ENCODE data around the gene GPR137. TPM values are rescaled to one million over a fixed set of nuclear protein-coding genes. Genes with fewer than 3 reads are reported as not detected.

Gene GPR137
- total RNA-seq, 1 experiment from 2014 or later, result 32.4 TPM

DNA sequence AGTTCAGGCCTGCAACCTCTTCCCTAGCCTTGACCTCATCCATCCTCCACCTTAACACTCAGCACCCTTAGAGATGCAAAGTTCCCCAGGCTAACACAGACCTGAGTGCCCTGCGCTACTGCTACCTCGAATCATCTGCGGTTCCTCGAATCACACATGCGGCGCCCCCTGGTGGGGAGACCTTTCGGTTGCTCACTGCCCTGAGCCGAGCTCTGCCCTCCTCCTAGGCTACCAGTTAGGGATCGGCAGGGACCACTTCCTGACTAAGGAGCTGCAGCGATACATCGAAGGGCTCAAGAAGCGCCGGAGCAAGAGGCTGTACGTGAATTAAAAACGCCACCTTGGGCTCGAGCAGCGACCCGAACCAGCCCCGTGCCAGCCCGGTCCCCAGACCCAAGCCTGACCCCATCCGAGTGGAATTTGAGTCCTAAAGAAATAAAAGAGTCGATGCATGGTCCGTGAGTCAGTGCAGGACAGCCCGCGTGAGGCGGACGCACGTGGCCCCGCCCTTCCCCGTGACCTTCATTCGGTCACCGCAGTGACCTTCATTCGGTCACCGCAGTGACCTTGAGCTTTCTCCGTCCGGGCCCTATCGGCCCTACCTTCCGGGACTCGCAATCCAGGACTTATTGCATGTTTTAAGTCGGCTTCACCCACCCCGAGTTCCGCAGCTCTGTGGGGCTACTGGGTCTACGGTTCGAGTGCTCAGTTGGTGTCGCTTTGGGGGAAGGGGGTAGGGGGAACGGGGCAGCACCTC lies 18.8 kb downstream of the GPR137 start:
- peak; percentile 30 for ATAC-seq
- DNase-seq, result peak; percentile 95
- Histone ChIP-seq H3K36me3 (ENCODE audit: low read depth, low read length) (no peaks in the 10 kb centered on the region), H3K9ac (ENCODE audit: low read length) (peak overlapping the region; percentile 65), H3K79me2 (ENCODE audit: low read length) (peaks cover 29% of the 10 kb centered on the region), H2AFZ (ENCODE audit: low read length) (peak overlapping the region; percentile 86), H4K20me1 (ENCODE audit: low read length) (no peaks in the 10 kb centered on the region), H3F3A (ENCODE audit: low read length, unreplicated experiment) (no peaks in the 10 kb centered on the region), H3K27me3 (ENCODE audit: low read length) (peaks cover 12% of the 10 kb centered on the region), H3K9me3 (ENCODE audit: low read length) (no peaks in the 10 kb centered on the region), H3K9me2 (replicated peaks; ENCODE audit: low read length) (no peaks in the 10 kb centered on the region), H3K4me3 (ENCODE audit: low read length) (peak overlapping the region; percentile 74), H3K27ac (ENCODE audit: low read length) (peak overlapping the region; percentile 85), H3K4me1 (ENCODE audit: insufficient read depth, low read length) (peaks cover 35% of the 10 kb centered on the region), H3K4me2 (ENCODE audit: low read length) (peak overlapping the region; percentile 92)
- POLR2A ChIA-PET (ENCODE audit: unreplicated experiment), result interaction anchor here (0.6 to 1.6 kb wide), 2 partner anchors 13 to 50 kb away, joined by 20 to 27 read pairs; partner anchors contain the start of genes PRDX5 and TRMT112
- TSS peak; percentile 97 for BruUV-seq (replicated peaks)
- TF ChIP-seq, protein P1, sequence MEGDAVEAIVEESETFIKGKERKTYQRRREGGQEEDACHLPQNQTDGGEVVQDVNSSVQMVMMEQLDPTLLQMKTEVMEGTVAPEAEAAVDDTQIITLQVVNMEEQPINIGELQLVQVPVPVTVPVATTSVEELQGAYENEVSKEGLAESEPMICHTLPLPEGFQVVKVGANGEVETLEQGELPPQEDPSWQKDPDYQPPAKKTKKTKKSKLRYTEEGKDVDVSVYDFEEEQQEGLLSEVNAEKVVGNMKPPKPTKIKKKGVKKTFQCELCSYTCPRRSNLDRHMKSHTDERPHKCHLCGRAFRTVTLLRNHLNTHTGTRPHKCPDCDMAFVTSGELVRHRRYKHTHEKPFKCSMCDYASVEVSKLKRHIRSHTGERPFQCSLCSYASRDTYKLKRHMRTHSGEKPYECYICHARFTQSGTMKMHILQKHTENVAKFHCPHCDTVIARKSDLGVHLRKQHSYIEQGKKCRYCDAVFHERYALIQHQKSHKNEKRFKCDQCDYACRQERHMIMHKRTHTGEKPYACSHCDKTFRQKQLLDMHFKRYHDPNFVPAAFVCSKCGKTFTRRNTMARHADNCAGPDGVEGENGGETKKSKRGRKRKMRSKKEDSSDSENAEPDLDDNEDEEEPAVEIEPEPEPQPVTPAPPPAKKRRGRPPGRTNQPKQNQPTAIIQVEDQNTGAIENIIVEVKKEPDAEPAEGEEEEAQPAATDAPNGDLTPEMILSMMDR (conservative IDR thresholded peaks at IDR 0.05; ENCODE audit: low read depth, low read length), result peak; percentile 99
- TF ChIP-seq EZH2phosphoT487 (IDR thresholded peaks at IDR 0.05; ENCODE audit: borderline replicate concordance, low read length), result no peak
- CTCF ChIA-PET, result interaction anchor here (0.6 to 2.0 kb wide), 12 partner anchors 13 to 1419 kb away, joined by 3 to 20 read pairs (median 6); partner anchors contain the start of genes PRDX5 and TRMT112
- intact Hi-C loops (cut with micrococcal nuclease), result loop anchor here (1.0 to 2.0 kb wide), 6 partner anchors 13 to 118 kb away; partner anchors contain the start of genes FKBP2, STIP1 and TRMT112

- peak within 1 kb of the TSS; percentile 88 for H3K9ac ChIP-seq (ENCODE audit: low read length)
- H3K4me1 ChIP-seq (ENCODE audit: insufficient read depth, low read length), result peaks cover 28% of the 10 kb centered on the region
- no peaks in the 10 kb centered on the region for H3F3A ChIP-seq (ENCODE audit: low read length, unreplicated experiment)
- H2AFZ ChIP-seq (ENCODE audit: low read length), result peak within 1 kb of the TSS; percentile 86
- H3K4me3 ChIP-seq (ENCODE audit: low read length), result peak within 1 kb of the TSS; percentile 81
- no peaks in the 10 kb centered on the region for H3K9me2 ChIP-seq (replicated peaks; ENCODE audit: low read length)
- ChIA-PET POLR2A (ENCODE audit: unreplicated experiment) (interaction anchor here (0.6 to 1.6 kb wide), 2 partner anchors 12 to 50 kb away, joined by 20 to 27 read pairs; partner anchors contain the start of genes PRDX5 and TRMT112), CTCF (interaction anchor here (0.6 to 2.0 kb wide), 10 partner anchors 13 to 970 kb away, joined by 3 to 20 read pairs (median 9); partner anchors contain the start of genes PRDX5 and TRMT112)
- peak within 1 kb of the TSS; percentile 85 for H3K27ac ChIP-seq (ENCODE audit: low read length)
- intact Hi-C loops (cut with micrococcal nuclease), result loop anchor here (1.0 to 2.0 kb wide), 6 partner anchors 12 to 119 kb away; partner anchors contain the start of genes FKBP2, STIP1 and TRMT112
- BruUV-seq (replicated peaks), result no TSS peak
- TF ChIP-seq, protein P1 (conservative IDR thresholded peaks at IDR 0.05; ENCODE audit: low read depth, low read length), result no peak
- TF ChIP-seq EZH2 (IDR thresholded peaks at IDR 0.05; ENCODE audit: low read length, unreplicated experiment) (no peak), EZH2phosphoT487 (IDR thresholded peaks at IDR 0.05; ENCODE audit: borderline replicate concordance, low read length) (no peak)
- peaks cover 35% of the 10 kb centered on the region for H3K79me2 ChIP-seq (ENCODE audit: low read length)
- no peaks in the 10 kb centered on the region for H3K36me3 ChIP-seq (ENCODE audit: low read depth, low read length)
- H4K20me1 ChIP-seq (ENCODE audit: low read length), result no peaks in the 10 kb centered on the region
- H3K27me3 ChIP-seq (ENCODE audit: low read length), result peaks cover 5% of the 10 kb centered on the region
- H3K9me3 ChIP-seq (ENCODE audit: low read length), result no peaks in the 10 kb centered on the region
- peak within 1 kb of the TSS; percentile 92 for H3K4me2 ChIP-seq (ENCODE audit: low read length)
- peak; percentile 70 for ATAC-seq
- peak; percentile 100 for DNase-seq
These were observed 19.5 kb downstream of the GPR137 start, which contains the start of gene ESRRA for GRCh38 chr11:64305075-64305690. Gene ESRRA (plus strand): TSS chr11:64305524. CDS start chr11:64307180, 1,656 bp downstream.

Measured in PC-3 (cell line).